Measurements from ENCODE around the gene ZGPAT. TPM values are rescaled to one million over a fixed set of nuclear protein-coding genes. Genes with fewer than 3 reads are reported as not detected.

ZGPAT gene
- total RNA-seq, 1 experiment from 2014 or later = 37.9 TPM

DNA sequence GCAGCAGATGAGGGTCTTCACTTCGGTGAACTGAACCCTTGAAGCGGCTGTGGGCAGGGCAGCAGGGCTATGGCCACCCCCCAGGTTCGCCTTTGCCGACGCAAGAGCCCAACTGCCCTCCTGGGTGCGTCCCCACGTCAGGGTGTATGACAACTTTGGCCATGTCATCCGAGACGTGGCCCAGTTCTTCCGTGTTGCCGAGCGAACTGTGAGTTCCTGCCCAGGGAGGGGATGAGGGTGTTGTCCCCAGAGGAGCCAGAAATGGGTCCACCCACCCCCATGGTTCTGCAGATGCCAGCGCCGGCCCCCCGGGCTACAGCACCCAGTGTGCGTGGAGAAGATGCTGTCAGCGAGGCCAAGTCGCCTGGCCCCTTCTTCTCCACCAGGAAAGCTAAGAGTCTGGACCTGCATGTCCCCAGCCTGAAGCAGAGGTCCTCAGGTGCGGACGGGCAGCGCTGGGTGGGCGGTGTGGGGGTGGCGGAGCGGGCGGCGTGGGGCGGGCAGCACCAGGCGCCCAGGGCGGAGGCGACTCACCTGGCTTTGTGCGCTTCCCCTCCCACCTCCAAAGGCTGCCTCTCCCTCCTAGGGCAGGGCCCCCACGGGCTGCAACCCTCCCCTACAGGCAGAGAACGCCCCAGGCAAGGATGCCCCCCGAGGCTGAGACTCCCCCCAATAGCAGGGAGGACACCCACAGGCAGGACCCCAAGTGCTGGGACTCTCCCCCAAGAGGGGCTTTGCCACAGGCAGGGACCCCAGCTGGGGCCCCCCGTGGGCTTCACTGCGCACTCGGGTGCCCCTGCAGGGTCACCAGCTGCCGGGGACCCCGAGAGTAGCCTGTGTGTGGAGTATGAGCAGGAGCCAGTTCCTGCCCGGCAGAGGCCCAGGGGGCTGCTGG is 17.6 kb upstream of the ZGPAT start:
- no peaks in the 10 kb centered on the region for H4K20me1 ChIP-seq (ENCODE audit: low read length)
- no peak overlapping the region for H3K4me2 ChIP-seq (ENCODE audit: low read length)
- H3K9me2 ChIP-seq (replicated peaks; ENCODE audit: low read length) = no peaks in the 10 kb centered on the region
- no peak overlapping the region for H3K27ac ChIP-seq (ENCODE audit: low read length)
- no peaks in the 10 kb centered on the region for H3F3A ChIP-seq (ENCODE audit: low read length, unreplicated experiment)
- H3K4me3 ChIP-seq (ENCODE audit: low read length) = no peak overlapping the region
- ChIA-PET POLR2A (ENCODE audit: unreplicated experiment) (no interaction called here), CTCF (no interaction called here)
- H3K9ac ChIP-seq (ENCODE audit: low read length) = no peak overlapping the region
- no peaks in the 10 kb centered on the region for H3K27me3 ChIP-seq (ENCODE audit: low read length)
- no peaks in the 10 kb centered on the region for H3K9me3 ChIP-seq (ENCODE audit: low read length)
- no peak for DNase-seq
- no peaks in the 10 kb centered on the region for H3K79me2 ChIP-seq (ENCODE audit: low read length)
- BruUV-seq (replicated peaks) = no TSS peak
- no peaks in the 10 kb centered on the region; the same call in 1 of the 2 replicates for H3K36me3 ChIP-seq (ENCODE audit: low read depth, low read length)
- no peak overlapping the region for H2AFZ ChIP-seq (ENCODE audit: low read length)
- peaks cover 11% of the 10 kb centered on the region for H3K4me1 ChIP-seq (ENCODE audit: insufficient read depth, low read length)
- intact Hi-C loops (cut with micrococcal nuclease) = no loop called here
- no peak for ATAC-seq
- TF ChIP-seq EZH2phosphoT487 (IDR thresholded peaks at IDR 0.05; ENCODE audit: borderline replicate concordance, low read length) (no peak), EZH2 (IDR thresholded peaks at IDR 0.05; ENCODE audit: low read length, unreplicated experiment) (no peak), CTCF (conservative IDR thresholded peaks at IDR 0.05; ENCODE audit: low read depth, low read length) (no peak)

DNA sequence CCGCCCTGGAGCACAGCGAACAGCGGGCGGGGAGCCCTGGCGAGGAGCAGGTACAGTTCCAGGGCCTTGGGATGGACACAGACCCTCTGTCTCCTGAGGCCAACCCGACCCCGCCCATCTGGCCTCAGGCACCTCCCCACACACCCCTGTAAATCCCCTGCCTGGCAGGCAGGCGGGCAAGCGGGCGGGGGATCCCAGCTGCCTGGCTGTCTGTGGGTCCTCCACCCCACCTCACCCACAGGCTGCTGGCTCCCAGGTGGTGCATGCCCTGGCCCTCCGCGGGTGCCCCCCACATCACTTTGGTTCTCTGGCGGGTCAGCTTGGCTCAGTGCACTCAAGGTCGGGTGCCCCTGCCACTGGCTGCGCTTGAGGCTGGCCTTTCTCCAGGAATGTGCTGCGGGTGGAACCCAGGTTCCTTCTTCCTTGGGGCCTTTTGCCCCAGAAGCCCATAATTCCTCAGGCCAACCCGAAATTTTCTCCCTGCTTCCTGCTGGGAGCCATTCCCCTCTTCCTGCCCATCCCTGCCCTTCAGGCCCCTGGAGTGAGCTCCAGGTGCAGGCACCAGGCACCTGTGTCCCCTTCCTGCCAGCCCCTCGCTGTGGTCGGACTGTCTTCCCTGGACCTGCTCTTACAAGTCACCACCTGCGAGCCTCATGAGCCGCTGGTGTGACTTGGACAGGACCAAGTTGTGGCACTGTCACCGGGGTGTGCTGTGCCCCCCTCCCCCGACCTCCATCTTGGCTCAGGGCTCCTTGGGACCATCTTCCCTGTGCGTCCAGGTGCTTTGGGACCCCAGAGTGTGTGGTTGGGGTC is 16.7 kb upstream of the ZGPAT start:
- Histone ChIP-seq H3K4me3 (ENCODE audit: low read length) (no peak overlapping the region), H3K27ac (ENCODE audit: low read length) (no peak overlapping the region), H3K4me1 (ENCODE audit: insufficient read depth, low read length) (peaks cover 11% of the 10 kb centered on the region), H3K27me3 (ENCODE audit: low read length) (no peaks in the 10 kb centered on the region), H3K9ac (ENCODE audit: low read length) (no peak overlapping the region), H3K36me3 (ENCODE audit: low read depth, low read length) (no peaks in the 10 kb centered on the region; the same call in 1 of the 2 replicates), H4K20me1 (ENCODE audit: low read length) (no peaks in the 10 kb centered on the region), H3K79me2 (ENCODE audit: low read length) (no peaks in the 10 kb centered on the region), H2AFZ (ENCODE audit: low read length) (no peak overlapping the region), H3K9me3 (ENCODE audit: low read length) (no peaks in the 10 kb centered on the region), H3K9me2 (replicated peaks; ENCODE audit: low read length) (no peaks in the 10 kb centered on the region), H3F3A (ENCODE audit: low read length, unreplicated experiment) (no peaks in the 10 kb centered on the region), H3K4me2 (ENCODE audit: low read length) (no peak overlapping the region)
- ChIA-PET POLR2A (ENCODE audit: unreplicated experiment) (no interaction called here), CTCF (no interaction called here)
- ATAC-seq = no peak
- DNase-seq = no peak
- intact Hi-C loops (cut with micrococcal nuclease) = no loop called here
- TF ChIP-seq CTCF (conservative IDR thresholded peaks at IDR 0.05; ENCODE audit: low read depth, low read length) (no peak), EZH2 (IDR thresholded peaks at IDR 0.05; ENCODE audit: low read length, unreplicated experiment) (no peak), EZH2phosphoT487 (IDR thresholded peaks at IDR 0.05; ENCODE audit: borderline replicate concordance, low read length) (no peak)
- no TSS peak for BruUV-seq (replicated peaks)
